ENCODE measurements around the gene CAMK1D. TPM values are rescaled to one million over a fixed set of nuclear protein-coding genes. Genes with fewer than 3 reads are reported as not detected.
"Not testable (repeated sequence)": the region's sequence is repeated elsewhere in the genome, so short reads cannot be mapped to it uniquely, and the experiment has no call there.

Gene CAMK1D
- total and polyA plus RNA-seq, 8 donors, result 1.4 to 26.9 (median 3.9) TPM

- no peak for TF ChIP-seq POLR2AphosphoS5 (IDR thresholded peaks at IDR 0.05)
- TF ChIP-seq EP300 (IDR thresholded peaks at IDR 0.05), result no peak
- TF ChIP-seq POLR2A (IDR thresholded peaks at IDR 0.05), result no peak
- TF ChIP-seq CTCF (IDR thresholded peaks at IDR 0.05), result no peak
- H3K27ac ChIP-seq, result no peak overlapping the region
- H3K4me3 ChIP-seq, result no peak overlapping the region
- H3K27me3 ChIP-seq, result peaks cover 0 to 34% (median 9%) of the 10 kb centered on the region in 3 donors
- WGBS, 5 donors, result 80 to 84% (median 83%) methylated on average over 12 of the region's 12 CpGs
- peaks cover 12 to 44% (median 31%) of the 10 kb centered on the region in 4 donors for H3K4me1 ChIP-seq
- H3K9me3 ChIP-seq, result no peaks in the 10 kb centered on the region
- intact Hi-C loops (cut with DNase I; ENCODE audit: low total_unique reads), result no loop called here
- no peaks in the 10 kb centered on the region for H3K36me3 ChIP-seq
- DNase-seq, result no peak
Observed at GRCh38 chr10:12353399-12354242, 4.3 kb downstream of the CAMK1D start.

GRCh38 chr10:12354696-12355095 lies 5.3 kb downstream of the CAMK1D start:
- H3K9me3 ChIP-seq; H3K27ac ChIP-seq; H3K4me3 ChIP-seq; intact Hi-C loops (cut with DNase I; ENCODE audit: low total_unique reads); DNase-seq; H3K36me3 ChIP-seq: not testable (repeated sequence)
- 83 to 98% (median 89%) methylated on average over 7 of the region's 7 CpGs for WGBS, 5 donors
- H3K4me1 ChIP-seq, result peaks cover 12 to 53% (median 34%) of the 10 kb centered on the region in 4 donors
- peaks cover 0 to 28% (median 9%) of the 10 kb centered on the region in 3 donors for H3K27me3 ChIP-seq

GRCh38 chr10:12355384-12355783 lies 6.0 kb downstream of the CAMK1D start:
- no peak overlapping the region for H3K4me3 ChIP-seq
- no peaks in the 10 kb centered on the region for H3K36me3 ChIP-seq
- TF ChIP-seq POLR2AphosphoS5 (IDR thresholded peaks at IDR 0.05) (no peak), EP300 (IDR thresholded peaks at IDR 0.05) (no peak), POLR2A (IDR thresholded peaks at IDR 0.05) (no peak), CTCF (IDR thresholded peaks at IDR 0.05) (no peak)
- peaks cover 6 to 49% (median 27%) of the 10 kb centered on the region in 4 donors for H3K4me1 ChIP-seq
- no peaks in the 10 kb centered on the region for H3K9me3 ChIP-seq
- no peak overlapping the region for H3K27ac ChIP-seq
- WGBS, 5 donors, result 88 to 91% (median 90%) methylated on average over 12 of the region's 12 CpGs
- DNase-seq, result no peak
- peaks cover 0 to 21% (median 9%) of the 10 kb centered on the region in 3 donors for H3K27me3 ChIP-seq
- intact Hi-C loops (cut with DNase I; ENCODE audit: low total_unique reads), result no loop called here

- Histone ChIP-seq H3K9me3 (no peaks in the 10 kb centered on the region), H3K27ac (no peak overlapping the region), H3K36me3 (no peaks in the 10 kb centered on the region), H3K4me3 (no peak overlapping the region), H3K27me3 (peaks cover 0 to 6% (median 0%) of the 10 kb centered on the region in 3 donors), H3K4me1 (peaks cover 0 to 35% (median 15%) of the 10 kb centered on the region in 4 donors)
- 71 to 87% (median 82%) methylated on average over 13 of the region's 13 CpGs for WGBS, 5 donors
- intact Hi-C loops (cut with DNase I; ENCODE audit: low total_unique reads), result no loop called here
- no peak for DNase-seq
- TF ChIP-seq POLR2AphosphoS5 (IDR thresholded peaks at IDR 0.05) (no peak), CTCF (IDR thresholded peaks at IDR 0.05) (no peak), POLR2A (IDR thresholded peaks at IDR 0.05) (no peak), EP300 (IDR thresholded peaks at IDR 0.05) (no peak)
Observed at GRCh38 chr10:12357525-12358151, 8.3 kb downstream of the CAMK1D start.

Data from stomach (tissue), 9 donors.